Fibroblast of lung (primary cell): ENCODE data around the gene PADI2. TPM values are rescaled to one million over a fixed set of nuclear protein-coding genes. Genes with fewer than 3 reads are reported as not detected.

Experiments used
- DNase-seq, 2 donors: peaks; one replicate each; pipeline versions ENCODE4 v3.0.0 to v3.0.0-alpha.2; 2010; ENCODE audit warnings: low read depth in 2 of 2
- H2AFZ ChIP-seq: 2 replicates; pipeline ENCODE4 v1.5.1; 2012; ENCODE audit warnings: low read length, control low read depth, inconsistent platforms
- H3K27ac ChIP-seq: 2 replicates; pipeline ENCODE4 v1.5.1; 2011; ENCODE audit warnings: low read length, control low read depth; ENCODE audit not compliant: insufficient read depth
- H3K27me3 ChIP-seq: 2 replicates; pipeline ENCODE4 v1.5.1; 2011; ENCODE audit warnings: mild to moderate bottlenecking, low read length; ENCODE audit not compliant: control insufficient read depth, insufficient read depth
- H3K36me3 ChIP-seq: 2 replicates; pipeline ENCODE4 v1.5.1; 2011; ENCODE audit warnings: low read length; ENCODE audit not compliant: control insufficient read depth, insufficient read depth
- H3K4me1 ChIP-seq: 2 replicates; pipeline ENCODE4 v1.5.1; 2011; ENCODE audit warnings: low read length; ENCODE audit not compliant: control insufficient read depth, insufficient read depth; ENCODE audit errors: extremely low read depth
- H3K4me2 ChIP-seq: 2 replicates; pipeline ENCODE4 v1.5.1; 2011; ENCODE audit warnings: low read length, control low read depth; ENCODE audit not compliant: insufficient read depth; ENCODE audit errors: extremely low read depth
- H3K4me3 ChIP-seq, 4 experiments: fragments of 200-600 bp in 1 of 4; sonication (generic) in 1 of 4; replicated peaks in 1 of 4; 2 replicates each; pipeline ENCODE4 v1.5.1; 2011 to 2016; ENCODE audit warnings: low read length in 4 of 4, low read depth in 3 of 4, mild to moderate bottlenecking in 3 of 4, control low read depth in 2 of 4, inconsistent platforms in 1 of 4, mixed read lengths in 1 of 4; ENCODE audit not compliant: insufficient read depth in 1 of 4; ENCODE audit errors: control extremely low read depth in 1 of 4
- H3K79me2 ChIP-seq: 2 replicates; pipeline ENCODE4 v1.5.1; 2012; ENCODE audit warnings: mild to moderate bottlenecking, low read length, inconsistent platforms; ENCODE audit not compliant: control insufficient read depth, insufficient read depth
- H3K9ac ChIP-seq: 2 replicates; pipeline ENCODE4 v1.5.1; 2011; ENCODE audit warnings: mild to moderate bottlenecking, low read length, control low read depth; ENCODE audit not compliant: insufficient read depth
- H3K9me3 ChIP-seq: 2 replicates; pipeline ENCODE4 v1.5.1; 2012; ENCODE audit warnings: low read depth, low read length; ENCODE audit not compliant: control insufficient read depth, insufficient read depth
- H4K20me1 ChIP-seq: 2 replicates; pipeline ENCODE4 v1.5.1; 2011; ENCODE audit warnings: low read length; ENCODE audit not compliant: control insufficient read depth, insufficient read depth; ENCODE audit errors: extremely low read depth
- CTCF ChIP-seq, 2 donors: IDR thresholded peaks in 1 of 2; conservative IDR thresholded peaks in 1 of 2; 1 replicate in 1 of 2; 2 replicates in 1 of 2; pipeline ENCODE4 v1.5.1; 2011 to 2012; ENCODE audit warnings: low read length in 2 of 2, control low read depth in 1 of 2, inconsistent platforms in 1 of 2, low read depth in 1 of 2, mild to moderate bottlenecking in 1 of 2
- EZH2 ChIP-seq: IDR thresholded peaks from 2 replicates; pipeline ENCODE4 v1.5.1; 2012; ENCODE audit warnings: low read length, control low read depth, mild to moderate bottlenecking; ENCODE audit errors: missing control alignments
- polyA plus RNA-seq, 2 donors: library from polyadenylated mRNA; depleted of rRNA in 1 of 2; stranded (reverse) in 1 of 2; unstranded in 1 of 2; fragments of >200 nt; gene quantifications; 2 replicates each; pipeline ENCODE4 v1.2.1, GENCODE V29; 2011 to 2012; ENCODE audit warnings: missing spikeins in 1 of 2
- total RNA-seq: library from RNA; depleted of rRNA; stranded (reverse); fragments of >200 nt; gene quantifications from 2 replicates; pipeline ENCODE4 v1.2.1, GENCODE V29; 2014

Gene PADI2
- total and polyA plus RNA-seq, 2 donors (not counting 1 experiment from before 2014, with no cell fraction given) = 0.03 TPM; not detected in 1

- Histone ChIP-seq H3K4me1 (no peaks in the 10 kb centered on the region), H3K36me3 (no peaks in the 10 kb centered on the region), H3K27ac (no peak overlapping the region), H2AFZ (no peak overlapping the region), H3K79me2 (no peaks in the 10 kb centered on the region), H3K9ac (no peak overlapping the region), H3K4me2 (no peak overlapping the region), H3K27me3 (peaks cover 2% of the 10 kb centered on the region), H3K4me3 (no peak overlapping the region), H3K9me3 (no peaks in the 10 kb centered on the region), H4K20me1 (no peaks in the 10 kb centered on the region)
- TF ChIP-seq EZH2 (no peak), CTCF (conservative IDR thresholded peaks at IDR 0.05 in 1 of 2, IDR thresholded peaks at IDR 0.05 in 1 of 2; ENCODE audit: low read depth in 1 of 2, low read length in 2 of 2) (peak; percentile 78 to 80)
- peak; percentile 68 for DNase-seq
These were observed 59.6 kb downstream of the PADI2 start for GRCh38 chr1:17059391-17060305.

- Histone ChIP-seq H3K79me2 (peaks cover 20% of the 10 kb centered on the region), H3K27ac (no peak overlapping the region), H3K9me3 (no peaks in the 10 kb centered on the region), H3K36me3 (no peaks in the 10 kb centered on the region), H2AFZ (no peak overlapping the region), H3K4me1 (peaks cover 2% of the 10 kb centered on the region), H3K4me3 (no peak overlapping the region), H3K4me2 (no peak overlapping the region), H3K9ac (no peak overlapping the region), H3K27me3 (peaks cover 2% of the 10 kb centered on the region), H4K20me1 (no peaks in the 10 kb centered on the region)
- TF ChIP-seq EZH2 = no peak
- no peak for TF ChIP-seq CTCF (conservative IDR thresholded peaks at IDR 0.05 in 1 of 2, IDR thresholded peaks at IDR 0.05 in 1 of 2; ENCODE audit: low read depth in 1 of 2, low read length in 2 of 2)
- no peak for DNase-seq
These were observed 62.7 kb downstream of the PADI2 start for GRCh38 chr1:17056551-17056950.

- H3K27ac ChIP-seq = no peak overlapping the region
- peaks cover 2% of the 10 kb centered on the region for H3K4me1 ChIP-seq
- peaks cover 2% of the 10 kb centered on the region for H3K27me3 ChIP-seq
- H3K36me3 ChIP-seq = no peaks in the 10 kb centered on the region
- peaks cover 24% of the 10 kb centered on the region for H3K79me2 ChIP-seq
- no peaks in the 10 kb centered on the region for H4K20me1 ChIP-seq
- no peak for TF ChIP-seq EZH2
- TF ChIP-seq CTCF (conservative IDR thresholded peaks at IDR 0.05 in 1 of 2, IDR thresholded peaks at IDR 0.05 in 1 of 2; ENCODE audit: low read depth in 1 of 2, low read length in 2 of 2) = no peak
- no peak overlapping the region for H3K4me3 ChIP-seq
- no peak for DNase-seq
- H3K9me3 ChIP-seq = no peaks in the 10 kb centered on the region
- H3K9ac ChIP-seq = no peak overlapping the region
- H3K4me2 ChIP-seq = no peak overlapping the region
- H2AFZ ChIP-seq = no peak overlapping the region
These were observed 63.5 kb downstream of the PADI2 start for GRCh38 chr1:17055801-17056200.
